PC-9 (cell line): ENCODE data around the gene S100Z. TPM values are rescaled to one million over a fixed set of nuclear protein-coding genes. Genes with fewer than 3 reads are reported as not detected.
"Not testable (repeated sequence)": the region's sequence is repeated elsewhere in the genome, so short reads cannot be mapped to it uniquely, and the experiment has no call there.

Experiments
- BruUV-seq: library from RNA; stranded (reverse); fragments of 400-500 nt; replicated peaks from 2 replicates; lab custom pipeline; 2021; lab: Mats Ljungman, UMichigan
- CTCF ChIA-PET: fragments of 300-600 bp; sonication (Branson Sonifier 250); formaldehyde crosslinking; loops from one replicate; lab custom pipeline; 2022; ENCODE audit warnings: antibody characterized with exemption; lab: Charles Lee
- POLR2A ChIA-PET: fragments of 300-600 bp; sonication (Branson Sonifier 250); formaldehyde crosslinking; loops from one replicate; lab custom pipeline; 2022; ENCODE audit warnings: antibody characterized with exemption; ENCODE audit not compliant: unreplicated experiment; lab: Charles Lee
- DNase-seq, 2 experiments: peaks; one replicate each; pipeline versions ENCODE4 v3.0.0 to v3.0.0-alpha.2; 2015 to 2022; ENCODE audit warnings: mixed read lengths in 1 of 2
- H2AFZ ChIP-seq: fragments of 200-600 bp; sonication (generic); 2 replicates; pipeline ENCODE4 v1.8.1; 2017; ENCODE audit warnings: antibody characterized with exemption
- H3F3A ChIP-seq: fragments of 200-600 bp; sonication (generic); 2 replicates; pipeline ENCODE4 v1.8.1; 2017; ENCODE audit warnings: antibody characterized with exemption, mild to moderate bottlenecking, low read depth; ENCODE audit not compliant: insufficient read depth
- H3K27ac ChIP-seq: fragments of 200-600 bp; sonication (generic); 2 replicates; pipeline ENCODE4 v1.6.1; 2016; ENCODE audit warnings: mixed run types
- H3K27me3 ChIP-seq: fragments of 200-600 bp; sonication (generic); 2 replicates; pipeline ENCODE4 v1.6.1; 2016; ENCODE audit warnings: low read depth, mixed run types; ENCODE audit not compliant: insufficient read depth
- H3K36me3 ChIP-seq: fragments of 200-600 bp; sonication (generic); 2 replicates; pipeline ENCODE4 v1.6.1; 2016; ENCODE audit warnings: low read depth, mixed run types
- H3K4me1 ChIP-seq: fragments of 200-600 bp; sonication (generic); replicated peaks from 2 replicates; pipeline ENCODE4 v1.6.1; 2016; ENCODE audit warnings: mixed run types; ENCODE audit not compliant: insufficient read depth
- H3K4me2 ChIP-seq: fragments of 200-600 bp; sonication (generic); 2 replicates; pipeline ENCODE4 v1.6.1; 2017; ENCODE audit warnings: mixed run types
- H3K4me3 ChIP-seq: fragments of 200-600 bp; sonication (generic); 2 replicates; pipeline ENCODE4 v1.6.1; 2016; ENCODE audit warnings: mixed run types
- H3K79me2 ChIP-seq: fragments of 200-600 bp; sonication (generic); 2 replicates; pipeline ENCODE4 v1.6.1; 2017; ENCODE audit warnings: low read depth, mixed run types
- H3K9me2 ChIP-seq: fragments of 200-600 bp; sonication (generic); 2 replicates; pipeline ENCODE4 v1.8.1; 2017; ENCODE audit warnings: mild to moderate bottlenecking; ENCODE audit not compliant: insufficient read depth
- H3K9me3 ChIP-seq: fragments of 200-600 bp; sonication (generic); 2 replicates; pipeline ENCODE4 v1.8.1; 2016; ENCODE audit warnings: low read depth; ENCODE audit not compliant: insufficient read depth
- H4K20me1 ChIP-seq: fragments of 200-600 bp; sonication (generic); 2 replicates; pipeline ENCODE4 v1.8.1; 2017; ENCODE audit not compliant: insufficient read depth
- CTCF ChIP-seq: fragments of 200-600 bp; sonication (generic); conservative IDR thresholded peaks from 2 replicates; pipeline ENCODE4 v1.6.1; 2017; ENCODE audit warnings: mixed run types, antibody characterized with exemption, mild to moderate bottlenecking, moderate library complexity
- EZH2 ChIP-seq: fragments of 200-600 bp; sonication (generic); IDR thresholded peaks from 2 replicates; pipeline ENCODE4 v1.8.0; 2017; ENCODE audit warnings: antibody characterized with exemption, low read depth
- intact Hi-C: fragments of 100-400 bp; cut with micrococcal nuclease; formaldehyde crosslinking; loops from one replicate; pipeline ENCODE4 v1.10.0; 2022; ENCODE audit not compliant: unreplicated experiment
- total RNA-seq: library from RNA; stranded (reverse); gene quantifications from 2 replicates; pipeline ENCODE4 v1.2.3, GENCODE V29; 2021

The S100Z gene
- total RNA-seq, 1 experiment from 2014 or later: not detected

- Histone ChIP-seq H4K20me1 (no peaks in the 10 kb centered on the region), H3K79me2 (no peaks in the 10 kb centered on the region), H3K27ac (no peak overlapping the region), H3K27me3 (no peaks in the 10 kb centered on the region), H3K4me1 (peaks cover 11% of the 10 kb centered on the region), H3K4me2 (no peak overlapping the region), H3K9me3 (no peaks in the 10 kb centered on the region), H3F3A (0 out of 2 replicates have a peak, but pooled peaks cover 3% of the 10 kb centered on the region), H3K4me3 (no peak overlapping the region), H3K9me2 (no peaks in the 10 kb centered on the region), H2AFZ (no peak overlapping the region), H3K36me3 (no peaks in the 10 kb centered on the region)
- TF ChIP-seq CTCF: no peak
- TF ChIP-seq EZH2: no peak
- intact Hi-C loops: no loop called here
- ChIA-PET CTCF (no interaction called here), POLR2A (interaction anchor here (0.5 kb wide), 1 partner anchor 675 kb away, joined by 6 read pairs; no protein-coding TSS in a partner anchor)
- no peak for DNase-seq
- BruUV-seq: no TSS peak
These were observed 3.0 kb downstream of the S100Z start for GRCh38 chr5:76852772-76853171.

GRCh38 chr5:76853741-76854140 is 3.9 kb downstream of the S100Z start:
- H4K20me1 ChIP-seq, H3K27me3 ChIP-seq, POLR2A ChIA-PET, H3K36me3 ChIP-seq, BruUV-seq, H3K27ac ChIP-seq, H2AFZ ChIP-seq, H3F3A ChIP-seq, H3K79me2 ChIP-seq, H3K9me2 ChIP-seq, intact Hi-C loops, H3K4me3 ChIP-seq, DNase-seq, H3K9me3 ChIP-seq, CTCF ChIA-PET, H3K4me2 ChIP-seq: not testable (repeated sequence)
- peaks cover 11% of the 10 kb centered on the region for H3K4me1 ChIP-seq

GRCh38 chr5:76854644-76855043 is 4.8 kb downstream of the S100Z start:
- ChIA-PET POLR2A (no interaction called here), CTCF (no interaction called here)
- no peak overlapping the region for H2AFZ ChIP-seq
- no peak overlapping the region for H3K4me3 ChIP-seq
- H3K9me3 ChIP-seq: no peaks in the 10 kb centered on the region
- TF ChIP-seq CTCF: no peak
- TF ChIP-seq EZH2: no peak
- H4K20me1 ChIP-seq: no peaks in the 10 kb centered on the region
- H3K36me3 ChIP-seq: no peaks in the 10 kb centered on the region
- no peak overlapping the region for H3K4me2 ChIP-seq
- H3K27me3 ChIP-seq: no peaks in the 10 kb centered on the region
- peaks cover 6% of the 10 kb centered on the region; the same call in 1 of the 2 replicates for H3F3A ChIP-seq
- intact Hi-C loops: no loop called here
- no peaks in the 10 kb centered on the region for H3K9me2 ChIP-seq
- BruUV-seq: no TSS peak
- H3K4me1 ChIP-seq: peaks cover 7% of the 10 kb centered on the region
- H3K79me2 ChIP-seq: no peaks in the 10 kb centered on the region
- DNase-seq: no peak
- no peak overlapping the region for H3K27ac ChIP-seq

GRCh38 chr5:76855501-76855900 is 5.7 kb downstream of the S100Z start:
- H3F3A ChIP-seq: peaks cover 11% of the 10 kb centered on the region; the same call in 1 of the 2 replicates
- H3K79me2 ChIP-seq, H4K20me1 ChIP-seq, DNase-seq, H3K9me3 ChIP-seq, H3K27me3 ChIP-seq, BruUV-seq, H3K27ac ChIP-seq, H3K9me2 ChIP-seq, intact Hi-C loops, POLR2A ChIA-PET, H2AFZ ChIP-seq, H3K4me3 ChIP-seq, H3K4me1 ChIP-seq, H3K4me2 ChIP-seq, CTCF ChIA-PET, H3K36me3 ChIP-seq: not testable (repeated sequence)
